Measurements from ENCODE around the gene SMIM22. TPM values are rescaled to one million over a fixed set of nuclear protein-coding genes. Genes with fewer than 3 reads are reported as not detected.

SMIM22 gene
- total and polyA plus RNA-seq, 2 of the 8 experiments (the other 6 are each of a cell fraction or from before 2014, with no cell fraction given) = not detected

DNA sequence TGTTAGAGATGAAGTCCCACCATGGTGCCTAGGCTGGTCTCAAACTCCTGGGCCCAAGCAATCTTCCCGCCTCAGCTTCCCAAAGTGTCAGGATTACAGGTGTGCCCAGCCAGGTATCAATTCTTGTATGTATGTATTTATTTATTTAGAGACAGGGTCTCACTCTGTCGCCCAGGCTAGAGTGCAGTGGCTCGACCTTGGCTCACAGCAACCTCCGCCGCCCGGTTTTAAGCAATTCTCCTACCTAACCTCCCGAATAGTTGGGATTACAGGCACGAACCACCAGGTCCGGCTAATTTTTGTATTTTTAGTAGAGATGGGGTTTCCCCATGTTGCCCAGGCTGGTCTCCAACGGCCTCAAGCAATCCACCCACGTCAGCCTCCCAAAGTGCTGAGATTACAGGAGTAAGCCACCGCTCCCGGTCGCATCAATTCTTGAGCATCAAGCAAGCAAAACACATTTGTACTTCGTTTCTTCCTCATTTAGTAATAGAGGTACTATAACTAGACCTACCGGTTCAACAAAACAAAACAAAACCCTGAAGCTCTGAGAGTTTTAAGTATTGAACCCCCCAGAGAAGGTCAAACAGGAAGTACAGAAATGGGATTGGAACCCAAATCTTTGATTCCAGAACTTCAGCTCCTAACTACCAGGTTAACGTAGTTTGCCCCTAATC is 27.2 kb upstream of the SMIM22 start (continued):
- TF ChIP-seq RNF2 (IDR thresholded peaks at IDR 0.05; ENCODE audit: borderline replicate concordance, low read depth, low read length, missing control alignments, poor library complexity, severe bottlenecking) (no peak), RXRA (IDR thresholded peaks at IDR 0.05; ENCODE audit: insufficient read depth, low read depth, low read length) (no peak), GTF2F1 (IDR thresholded peaks at IDR 0.05; ENCODE audit: borderline replicate concordance, low read depth, low read length) (no peak), JUN (IDR thresholded peaks at IDR 0.05; ENCODE audit: low read depth, low read length) (no peak), NANOG (IDR thresholded peaks at IDR 0.05; ENCODE audit: insufficient read depth, low read depth, low read length, poor library complexity, severe bottlenecking) (no peak), POLR2AphosphoS5 (IDR thresholded peaks at IDR 0.05; ENCODE audit: low read depth, low read length) (no peak), RBBP5 (IDR thresholded peaks at IDR 0.05; ENCODE audit: borderline replicate concordance, low read depth, low read length) (no peak), SIX5 (IDR thresholded peaks at IDR 0.05; ENCODE audit: low read depth, low read length) (no peak)

Data from H1 (cell line).